HL-60 (cell line): ENCODE measurements around the gene TPPP.
A peak's percentile ranks its signal among the peaks of the same experiment; 100 is the strongest.
"Not testable (repeated sequence)": the region's sequence is repeated elsewhere in the genome, so short reads cannot be mapped to it uniquely, and the experiment has no call there.

Experiments used
- DNase-seq, 2 experiments: peaks; one replicate each; pipeline ENCODE4 v3.0.0-alpha.2; 2010 to 2020; ENCODE audit warnings: low read depth in 1 of 2, low spot score in 1 of 2
- H3K27ac ChIP-seq: fragments of 250-450 bp; sonication (Bioruptor Pico); replicated peaks from 2 replicates; pipeline ENCODE4 v1.5.1; 2020; ENCODE audit warnings: mild to moderate bottlenecking, moderate library complexity
- H3K27me3 ChIP-seq: fragments of 250-450 bp; sonication (Bioruptor Pico); 2 replicates; pipeline ENCODE4 v1.5.1; 2021; ENCODE audit warnings: mild to moderate bottlenecking, moderate library complexity; ENCODE audit not compliant: insufficient read depth, poor library complexity, severe bottlenecking
- H3K4me3 ChIP-seq: replicated peaks from 2 replicates; pipeline ENCODE4 v1.5.1; 2011; ENCODE audit warnings: mild to moderate bottlenecking, control low read depth, low read length; ENCODE audit not compliant: insufficient read depth
- POLR2AphosphoS5 ChIP-seq: IDR thresholded peaks from 2 replicates; pipeline ENCODE4 v1.6.1; 2012; ENCODE audit warnings: low read depth

The TPPP gene

GRCh38 chr5:714215-715118 lies 21.3 kb upstream of the TPPP start:
- not testable (repeated sequence) for H3K27ac ChIP-seq

DNA sequence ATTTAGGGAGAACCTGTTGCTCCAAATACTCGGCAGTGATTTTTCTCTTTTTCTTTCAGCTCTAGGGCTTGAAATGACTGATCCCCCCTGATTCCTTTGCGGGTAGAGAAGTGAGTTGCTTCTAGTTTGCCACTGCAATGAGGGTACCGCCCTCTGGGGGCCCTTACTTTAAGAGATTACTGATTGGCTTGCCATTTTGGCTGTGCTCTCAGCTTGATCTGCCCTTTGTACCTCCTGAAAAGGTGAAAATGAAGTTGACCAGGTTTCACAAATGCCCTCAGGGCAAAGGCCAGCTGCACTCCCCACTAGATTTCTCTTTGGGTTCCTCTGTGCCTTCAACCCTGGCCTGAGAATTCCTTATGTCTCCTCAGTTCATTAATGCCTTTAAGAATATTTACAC lies 20.5 kb upstream of the TPPP start:
- H3K4me3 ChIP-seq, H3K27me3 ChIP-seq, DNase-seq, H3K27ac ChIP-seq: not testable (repeated sequence)

More at GRCh38 chr5:714215-715118, 21.3 kb upstream of the TPPP start:
- DNase-seq, H3K27me3 ChIP-seq, H3K4me3 ChIP-seq: not testable (repeated sequence)

- H3K27me3 ChIP-seq, DNase-seq, H3K27ac ChIP-seq, H3K4me3 ChIP-seq: not testable (repeated sequence)
These were observed 15.8 kb upstream of the TPPP start for GRCh38 chr5:708848-709517.

GRCh38 chr5:708374-708773 lies 15.2 kb upstream of the TPPP start:
- H3K27me3 ChIP-seq, DNase-seq, H3K4me3 ChIP-seq, H3K27ac ChIP-seq: not testable (repeated sequence)

DNA sequence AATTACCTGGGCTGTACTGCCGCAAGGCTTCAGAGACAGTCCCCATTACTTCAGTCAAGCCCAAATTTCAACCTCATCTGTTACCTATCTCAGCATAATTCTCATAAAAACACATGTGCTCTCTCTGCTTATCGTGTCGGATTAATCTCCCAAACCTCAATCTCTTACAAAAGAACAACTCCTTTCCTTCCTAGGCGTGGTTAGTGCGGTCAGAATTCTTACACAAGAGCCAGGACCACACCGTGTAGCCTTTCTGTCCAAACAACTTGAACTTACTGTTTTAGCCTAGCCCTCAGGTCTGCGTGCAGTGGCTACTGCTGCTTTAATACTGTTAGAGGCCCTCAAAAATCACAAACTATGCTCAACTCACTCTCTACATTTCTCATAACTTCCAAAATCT lies 13.0 kb upstream of the TPPP start:
- not testable (repeated sequence) for H3K27ac ChIP-seq, H3K27me3 ChIP-seq, H3K4me3 ChIP-seq
- DNase-seq = peak in 1 of 2 experiments; percentile 67
- peak; percentile 77 for TF ChIP-seq POLR2AphosphoS5

DNA sequence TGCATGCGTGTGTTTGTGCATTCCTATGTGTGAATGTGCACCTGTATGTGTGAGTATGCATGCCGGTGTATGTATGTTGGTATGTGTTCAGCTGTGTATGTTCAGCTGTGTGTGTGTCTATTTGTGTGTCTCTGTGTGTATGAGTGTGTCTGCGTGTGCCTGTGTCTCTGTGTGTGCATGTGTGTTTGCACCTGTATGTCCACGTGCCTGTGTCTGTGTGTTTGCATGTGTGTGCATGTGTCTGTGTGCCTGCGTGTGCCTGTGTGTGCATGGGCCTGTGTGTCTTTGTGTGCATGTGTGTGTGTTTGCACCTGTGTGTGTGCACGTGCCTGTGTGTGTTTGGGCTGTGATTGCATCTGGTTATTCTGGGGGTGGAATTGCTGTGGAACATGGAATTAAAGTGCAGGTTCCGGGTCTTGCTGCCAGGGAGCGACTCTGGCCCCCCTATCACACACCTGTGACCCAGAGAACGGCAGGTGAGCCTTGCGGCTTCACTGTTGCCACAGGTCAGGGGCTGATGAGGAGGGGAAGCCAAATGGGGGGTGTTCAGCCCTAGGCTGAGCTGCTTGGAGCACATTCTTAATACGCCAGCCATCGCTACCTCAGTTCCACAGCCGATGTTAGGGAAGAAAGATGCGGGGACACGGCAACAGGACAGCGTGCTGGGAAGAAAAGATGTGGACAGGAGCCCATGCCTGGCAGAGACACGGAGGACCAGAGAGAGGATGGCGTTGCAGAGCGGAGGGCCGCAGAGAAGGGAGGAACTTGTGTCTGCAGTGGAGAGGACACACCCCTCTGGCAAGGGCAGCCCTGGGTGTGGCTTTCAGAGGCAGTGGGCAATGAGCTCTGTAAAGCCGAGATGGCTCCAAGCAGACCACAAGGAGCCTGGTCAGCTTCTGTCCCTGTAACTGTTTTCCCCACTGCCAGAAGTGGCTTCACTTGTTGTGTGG lies 3.9 kb upstream of the TPPP start:
- not testable (repeated sequence) for H3K27me3 ChIP-seq, H3K27ac ChIP-seq, H3K4me3 ChIP-seq, DNase-seq

GRCh38 chr5:696191-696590 lies 3.0 kb upstream of the TPPP start:
- H3K4me3 ChIP-seq, H3K27me3 ChIP-seq, DNase-seq, H3K27ac ChIP-seq: not testable (repeated sequence)

DNA sequence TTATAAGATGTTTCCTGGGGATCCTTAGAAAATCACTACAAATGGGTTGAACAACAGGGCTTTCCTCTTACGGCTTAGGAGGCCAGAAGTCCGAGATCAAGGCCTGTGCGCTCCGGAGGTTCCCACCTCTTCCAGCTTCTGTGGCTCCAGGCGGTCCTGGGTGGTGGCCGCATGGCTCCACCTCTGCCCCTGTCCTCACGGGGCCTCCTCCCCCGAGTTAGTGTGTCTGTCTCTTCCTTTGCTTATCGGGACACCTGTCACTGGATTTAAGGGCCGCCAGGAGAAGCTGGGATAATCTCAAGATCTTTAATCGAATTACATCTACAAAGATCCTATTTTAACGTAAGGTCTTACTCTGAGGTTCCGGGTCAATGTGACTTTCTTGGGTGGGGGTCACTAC lies 2.3 kb upstream of the TPPP start:
- H3K27ac ChIP-seq, H3K27me3 ChIP-seq, DNase-seq, H3K4me3 ChIP-seq: not testable (repeated sequence)

- not testable (repeated sequence) for H3K27me3 ChIP-seq, H3K27ac ChIP-seq, DNase-seq
- peak overlapping the region; percentile 26; the same call in 1 of the 2 replicates for H3K4me3 ChIP-seq
These were observed 885 bp upstream of the TPPP start for GRCh38 chr5:694042-694431.

DNA sequence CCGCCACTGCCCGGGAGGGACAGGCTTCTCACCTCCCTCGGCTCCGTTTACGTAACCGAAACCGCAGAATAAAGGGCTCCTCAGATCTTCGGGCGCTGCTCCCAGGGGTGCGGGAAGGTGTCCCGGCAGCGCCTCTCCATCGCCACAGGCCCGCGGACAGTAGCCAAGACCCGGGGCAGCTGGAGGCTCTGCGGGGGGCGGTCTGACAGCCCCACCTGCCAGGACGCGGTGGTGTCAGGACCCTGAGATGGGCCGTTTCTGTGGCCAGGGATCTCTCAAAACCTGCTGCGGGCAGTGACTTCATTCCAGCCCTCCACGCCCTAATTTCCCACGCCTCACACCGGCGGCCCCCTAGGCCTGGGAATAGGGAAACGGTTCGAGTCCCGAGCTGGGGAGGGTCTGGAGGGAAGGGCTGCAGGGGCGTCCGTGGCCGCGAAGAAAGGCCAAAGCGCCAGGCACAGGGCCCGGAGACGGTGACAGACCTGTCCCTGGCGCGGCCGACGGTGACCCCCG lies 567 bp downstream of the TPPP start:
- not testable (repeated sequence) for DNase-seq, H3K27ac ChIP-seq, H3K27me3 ChIP-seq
- peak overlapping the region; percentile 14; the same call in 1 of the 2 replicates for H3K4me3 ChIP-seq
